OCI-LY7 (cell line): ENCODE measurements around the gene CCDC78. TPM values are rescaled to one million over a fixed set of nuclear protein-coding genes. Genes with fewer than 3 reads are reported as not detected.

Experiments
- BruUV-seq: library from RNA; stranded (reverse); fragments of 400-500 nt; replicated peaks from 2 replicates; lab custom pipeline; 2021; lab: Mats Ljungman, UMichigan
- CTCF ChIA-PET: fragments of 300-600 bp; sonication (Branson Sonifier 250); formaldehyde crosslinking; loops from one replicate; lab custom pipeline; 2022; ENCODE audit warnings: antibody characterized with exemption; ENCODE audit not compliant: unreplicated experiment; lab: Charles Lee
- POLR2A ChIA-PET: fragments of 300-600 bp; sonication (Branson Sonifier 250); formaldehyde crosslinking; loops from one replicate; lab custom pipeline; 2022; ENCODE audit warnings: antibody characterized with exemption; lab: Charles Lee
- DNase-seq: peaks from one replicate; pipeline ENCODE4 v3.0.0-alpha.2; 2015; ENCODE audit warnings: low spot score
- H2AFZ ChIP-seq: fragments of 200-600 bp; sonication (generic), shearing (Covaris generic); 2 replicates; pipeline ENCODE4 v1.6.1; 2014; ENCODE audit warnings: mild to moderate bottlenecking, antibody characterized with exemption, low read length, moderate library complexity
- H3K27ac ChIP-seq: fragments of 200-600 bp; sonication (generic); 2 replicates; pipeline ENCODE4 v1.5.1; 2014; ENCODE audit warnings: mixed run types, low read depth, mild to moderate bottlenecking, moderate library complexity, low read length, inconsistent platforms; ENCODE audit not compliant: poor library complexity, severe bottlenecking
- H3K36me3 ChIP-seq: fragments of 200-600 bp; sonication (generic); 2 replicates; pipeline ENCODE4 v1.6.1; 2014; ENCODE audit warnings: mild to moderate bottlenecking, antibody characterized with exemption, low read length, moderate library complexity, mixed read lengths; ENCODE audit not compliant: insufficient read depth
- H3K4me1 ChIP-seq: fragments of 200-600 bp; sonication (generic); 2 replicates; pipeline ENCODE4 v1.5.1; 2014; ENCODE audit warnings: mild to moderate bottlenecking, low read length; ENCODE audit not compliant: insufficient read depth, poor library complexity, severe bottlenecking
- H3K4me2 ChIP-seq: fragments of 200-600 bp; sonication (generic); 2 replicates; pipeline ENCODE4 v1.6.1; 2014; ENCODE audit warnings: mild to moderate bottlenecking, low read length
- H3K4me3 ChIP-seq: fragments of 200-600 bp; sonication (generic); 2 replicates; pipeline ENCODE4 v1.5.1; 2014; ENCODE audit warnings: mild to moderate bottlenecking, low read depth, low read length; ENCODE audit not compliant: poor library complexity, severe bottlenecking
- H3K79me2 ChIP-seq: fragments of 200-600 bp; sonication (generic); 2 replicates; pipeline ENCODE4 v1.6.1; 2016; ENCODE audit warnings: low read depth, mild to moderate bottlenecking, low read length, moderate library complexity, mixed read lengths; ENCODE audit not compliant: insufficient read depth
- H3K9me2 ChIP-seq: fragments of 200-600 bp; sonication (generic); 2 replicates; pipeline ENCODE4 v1.6.1; 2016; ENCODE audit warnings: mild to moderate bottlenecking, low read length, mixed read lengths; ENCODE audit not compliant: insufficient read depth
- H3K9me3 ChIP-seq: fragments of 200-600 bp; sonication (generic); 2 replicates; pipeline ENCODE4 v1.6.1; 2014; ENCODE audit warnings: mild to moderate bottlenecking, mixed run types, low read length, mixed read lengths
- H4K20me1 ChIP-seq: fragments of 200-600 bp; sonication (generic); 2 replicates; pipeline ENCODE4 v1.6.1; 2014; ENCODE audit warnings: mild to moderate bottlenecking, antibody characterized with exemption, low read length, moderate library complexity, mixed read lengths; ENCODE audit not compliant: insufficient read depth
- EZH2phosphoT487 ChIP-seq: fragments of 200-600 bp; sonication (generic); IDR thresholded peaks from 2 replicates; pipeline ENCODE4 v1.6.1; 2018; ENCODE audit warnings: low read depth, borderline replicate concordance, mild to moderate bottlenecking, mixed run types, antibody characterized with exemption, low read length, moderate library complexity, mixed read lengths
- intact Hi-C: fragments of 100-400 bp; cut with micrococcal nuclease; formaldehyde crosslinking; loops from one replicate; pipeline ENCODE4 v1.10.0; 2022; ENCODE audit not compliant: unreplicated experiment
- total RNA-seq, 2 experiments: library from RNA; depleted of rRNA in 1 of 2; stranded (reverse); fragments of >200 nt in 1 of 2; shearing (Covaris generic) in 1 of 2; gene quantifications; 2 replicates each; pipeline ENCODE4 v1.2.3, GENCODE V29; 2014 to 2022
- TF ChIP-seq, protein P1 (sequence below): fragments of 200-600 bp; sonication (generic); conservative IDR thresholded peaks from 2 replicates; pipeline ENCODE4 v1.5.1; 2014; ENCODE audit warnings: mild to moderate bottlenecking, antibody characterized with exemption, low read length, moderate library complexity, mixed read lengths

The CCDC78 gene
- total RNA-seq, 2 experiments from 2014 or later: 25.8 to 57.9 TPM

GRCh38 chr16:733382-734207 lies 7.4 kb upstream of the CCDC78 start:
- Histone ChIP-seq H3K4me1 (peaks cover 31% of the 10 kb centered on the region), H4K20me1 (no peaks in the 10 kb centered on the region), H3K36me3 (peaks cover 81% of the 10 kb centered on the region), H3K79me2 (peaks cover 18% of the 10 kb centered on the region), H3K9me2 (no peaks in the 10 kb centered on the region), H3K27ac (no peak overlapping the region), H3K9me3 (no peaks in the 10 kb centered on the region), H2AFZ (no peak overlapping the region), H3K4me2 (no peak overlapping the region), H3K4me3 (no peak overlapping the region)
- POLR2A ChIA-PET: interaction anchor here (0.8 kb wide), 1 partner anchor 18 kb away, joined by 3 read pairs; no protein-coding TSS in a partner anchor
- TF ChIP-seq EZH2phosphoT487: no peak
- TF ChIP-seq, protein P1, sequence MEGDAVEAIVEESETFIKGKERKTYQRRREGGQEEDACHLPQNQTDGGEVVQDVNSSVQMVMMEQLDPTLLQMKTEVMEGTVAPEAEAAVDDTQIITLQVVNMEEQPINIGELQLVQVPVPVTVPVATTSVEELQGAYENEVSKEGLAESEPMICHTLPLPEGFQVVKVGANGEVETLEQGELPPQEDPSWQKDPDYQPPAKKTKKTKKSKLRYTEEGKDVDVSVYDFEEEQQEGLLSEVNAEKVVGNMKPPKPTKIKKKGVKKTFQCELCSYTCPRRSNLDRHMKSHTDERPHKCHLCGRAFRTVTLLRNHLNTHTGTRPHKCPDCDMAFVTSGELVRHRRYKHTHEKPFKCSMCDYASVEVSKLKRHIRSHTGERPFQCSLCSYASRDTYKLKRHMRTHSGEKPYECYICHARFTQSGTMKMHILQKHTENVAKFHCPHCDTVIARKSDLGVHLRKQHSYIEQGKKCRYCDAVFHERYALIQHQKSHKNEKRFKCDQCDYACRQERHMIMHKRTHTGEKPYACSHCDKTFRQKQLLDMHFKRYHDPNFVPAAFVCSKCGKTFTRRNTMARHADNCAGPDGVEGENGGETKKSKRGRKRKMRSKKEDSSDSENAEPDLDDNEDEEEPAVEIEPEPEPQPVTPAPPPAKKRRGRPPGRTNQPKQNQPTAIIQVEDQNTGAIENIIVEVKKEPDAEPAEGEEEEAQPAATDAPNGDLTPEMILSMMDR: peak; percentile 78
- no TSS peak for BruUV-seq
- CTCF ChIA-PET: no interaction called here
- intact Hi-C loops: no loop called here
- no peak for DNase-seq

DNA sequence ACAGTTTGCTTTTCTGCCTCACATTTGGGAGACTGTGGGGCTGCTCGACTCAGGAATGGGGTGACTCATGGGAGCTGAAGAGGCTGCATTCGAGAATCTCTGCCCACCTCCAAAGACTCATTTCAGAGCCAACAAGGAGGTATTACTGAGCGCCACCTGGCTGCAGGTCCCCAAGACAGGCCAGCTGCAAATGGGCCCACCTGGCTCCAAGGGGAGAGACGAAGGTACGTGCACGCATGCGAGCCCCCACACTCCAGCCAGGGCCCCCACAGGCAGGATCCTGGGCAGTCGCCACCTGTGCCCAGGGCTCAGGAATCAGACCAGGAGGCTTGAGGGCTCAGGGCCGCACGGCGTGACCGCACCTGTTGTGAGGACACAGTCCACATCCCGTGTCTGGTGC lies 6.7 kb upstream of the CCDC78 start:
- H3K36me3 ChIP-seq: peaks cover 81% of the 10 kb centered on the region
- H4K20me1 ChIP-seq: no peaks in the 10 kb centered on the region
- TF ChIP-seq, protein P1: 0 out of 2 replicates have a peak, but pooled peaks have one; percentile 44
- TF ChIP-seq EZH2phosphoT487: no peak
- H2AFZ ChIP-seq: no peak overlapping the region
- no peak overlapping the region for H3K27ac ChIP-seq
- no peak overlapping the region for H3K4me3 ChIP-seq
- intact Hi-C loops: no loop called here
- H3K9me3 ChIP-seq: no peaks in the 10 kb centered on the region
- no peaks in the 10 kb centered on the region for H3K9me2 ChIP-seq
- no TSS peak for BruUV-seq
- no peak for DNase-seq
- POLR2A ChIA-PET: interaction anchor here (0.8 kb wide), 1 partner anchor 17 kb away, joined by 3 read pairs; no protein-coding TSS in a partner anchor
- H3K79me2 ChIP-seq: peaks cover 18% of the 10 kb centered on the region
- peaks cover 30% of the 10 kb centered on the region for H3K4me1 ChIP-seq
- CTCF ChIA-PET: no interaction called here
- H3K4me2 ChIP-seq: no peak overlapping the region

DNA sequence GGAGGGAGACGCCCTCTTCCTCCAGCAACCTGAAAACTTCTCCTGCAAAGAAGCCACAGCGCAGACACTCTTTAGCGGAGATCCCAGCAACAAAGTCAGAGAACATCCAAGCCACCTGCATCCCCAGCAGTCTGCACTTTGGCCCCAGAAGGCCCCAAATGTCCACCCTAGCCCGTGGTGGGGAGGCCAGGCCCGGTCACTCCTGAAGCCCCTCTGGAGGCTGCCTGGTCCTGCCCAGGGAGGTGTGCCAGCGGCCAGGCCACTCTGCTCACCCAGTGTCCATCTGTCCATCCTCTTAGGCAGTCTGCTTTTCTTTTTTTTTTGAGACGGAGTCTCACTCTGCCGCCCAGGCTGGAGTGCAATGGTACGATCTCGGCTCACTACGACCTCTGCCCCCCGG lies 6.1 kb upstream of the CCDC78 start:
- Histone ChIP-seq H4K20me1 (no peaks in the 10 kb centered on the region), H3K9me3 (no peaks in the 10 kb centered on the region), H3K4me1 (peaks cover 24% of the 10 kb centered on the region), H3K4me3 (no peak overlapping the region), H3K27ac (no peak overlapping the region), H3K36me3 (peaks cover 79% of the 10 kb centered on the region), H3K9me2 (no peaks in the 10 kb centered on the region), H3K4me2 (no peak overlapping the region), H3K79me2 (peaks cover 17% of the 10 kb centered on the region), H2AFZ (no peak overlapping the region)
- POLR2A ChIA-PET: no interaction called here
- BruUV-seq: no TSS peak
- no peak for DNase-seq
- TF ChIP-seq EZH2phosphoT487: no peak
- TF ChIP-seq, protein P1: no peak
- CTCF ChIA-PET: no interaction called here
- intact Hi-C loops: no loop called here
